WTC11 (cell line): ENCODE data around the gene CERS1. TPM values are rescaled to one million over a fixed set of nuclear protein-coding genes. Genes with fewer than 3 reads are reported as not detected.

ENCODE experiments used
- ATAC-seq: fragments of 200-7000 bp; cut with Tn5 transposase; 2 replicates; pipeline ENCODE4 v1.10.0; 2021; ENCODE audit warnings: mild to moderate bottlenecking, moderate library complexity
- CTCF ChIA-PET: fragments of 300-600 bp; sonication (Branson Sonifier 250); formaldehyde crosslinking; loops from one replicate; lab custom pipeline; 2021; ENCODE audit warnings: antibody characterized with exemption; lab: Charles Lee
- POLR2A ChIA-PET: fragments of 350-600 bp; sonication (Branson Sonifier 250); formaldehyde crosslinking; loops from one replicate; lab custom pipeline; 2021; ENCODE audit warnings: antibody characterized with exemption; lab: Charles Lee
- DNase-seq: peaks from one replicate; pipeline ENCODE4 v3.0.0; 2021; ENCODE audit warnings: low spot score
- H3K27ac Mint-ChIP-seq: 2 replicates; pipeline ENCODE4 v1.8.0; 2021; ENCODE audit warnings: mixed read lengths
- H3K27me3 Mint-ChIP-seq: 2 replicates; pipeline ENCODE4 v1.8.0; 2021; ENCODE audit warnings: low read depth, mild to moderate bottlenecking, moderate library complexity, mixed read lengths
- H3K36me3 Mint-ChIP-seq: 2 replicates; pipeline ENCODE4 v1.8.0; 2021; ENCODE audit warnings: mixed read lengths
- H3K4me1 Mint-ChIP-seq: 2 replicates; pipeline ENCODE4 v1.8.0; 2022; ENCODE audit warnings: mixed read lengths
- H3K4me3 Mint-ChIP-seq: 2 replicates; pipeline ENCODE4 v1.8.0; 2021; ENCODE audit warnings: mild to moderate bottlenecking, moderate library complexity, mixed read lengths
- H3K9me3 Mint-ChIP-seq: 2 replicates; pipeline ENCODE4 v1.8.0; 2021; ENCODE audit warnings: mixed read lengths
- CTCF ChIP-seq: fragments of 200-600 bp; IDR thresholded peaks from 2 replicates; pipeline ENCODE4 v1.8.0; 2022; ENCODE audit warnings: antibody characterized with exemption
- ELF4 ChIP-seq: sonication (generic); formaldehyde crosslinking; IDR thresholded peaks from 2 replicates; pipeline ENCODE4 v1.8.1; 2022; ENCODE audit warnings: low read depth, mild to moderate bottlenecking, moderate library complexity, missing genetic modification reagents
- KAT7 ChIP-seq: sonication (generic); formaldehyde crosslinking; IDR thresholded peaks from 2 replicates; pipeline ENCODE4 v1.8.1; 2023; ENCODE audit warnings: missing genetic modification reagents, mild to moderate bottlenecking, borderline replicate concordance
- NFATC4 ChIP-seq: fragments of 250-450 bp; sonication (Bioruptor Pico); IDR thresholded peaks from 2 replicates; pipeline ENCODE4 v1.9.0; 2021; ENCODE audit warnings: mild to moderate bottlenecking
- PRDM15 ChIP-seq: sonication (generic); formaldehyde crosslinking; IDR thresholded peaks from 2 replicates; pipeline ENCODE4 v1.8.0; 2022; ENCODE audit warnings: missing genetic modification reagents
- RORB ChIP-seq: fragments of 250-450 bp; sonication (Bioruptor Pico); IDR thresholded peaks from 2 replicates; pipeline ENCODE4 v1.9.0; 2021; ENCODE audit warnings: mild to moderate bottlenecking
- SP1 ChIP-seq: sonication (generic); formaldehyde crosslinking; conservative IDR thresholded peaks from 2 replicates; pipeline ENCODE4 v1.8.1; 2022; ENCODE audit warnings: missing genetic modification reagents
- ZBTB43 ChIP-seq: sonication (generic); formaldehyde crosslinking; IDR thresholded peaks from 2 replicates; pipeline ENCODE4 v1.8.1; 2023; ENCODE audit warnings: mild to moderate bottlenecking, missing genetic modification reagents
- total RNA-seq: library from RNA; stranded (reverse); gene quantifications from 3 replicates; pipeline ENCODE4 v1.2.3, GENCODE V29; 2021
- TF ChIP-seq, protein P1 (sequence below): sonication (generic); formaldehyde crosslinking; IDR thresholded peaks from 2 replicates; pipeline ENCODE4 v1.8.0; 2022; ENCODE audit warnings: mild to moderate bottlenecking, missing genetic modification reagents
- TF ChIP-seq, protein P2 (sequence below): sonication (generic); formaldehyde crosslinking; IDR thresholded peaks from 2 replicates; pipeline ENCODE4 v1.8.1; 2022; ENCODE audit warnings: low read depth, mild to moderate bottlenecking, moderate library complexity, missing genetic modification reagents, borderline replicate concordance
- TF ChIP-seq, protein P3 (sequence below): sonication (generic); formaldehyde crosslinking; IDR thresholded peaks from 2 replicates; pipeline ENCODE4 v1.8.0; 2023; ENCODE audit warnings: mild to moderate bottlenecking, missing genetic modification reagents

Gene CERS1
- total RNA-seq, 1 experiment from 2014 or later: 14.7 TPM

DNA sequence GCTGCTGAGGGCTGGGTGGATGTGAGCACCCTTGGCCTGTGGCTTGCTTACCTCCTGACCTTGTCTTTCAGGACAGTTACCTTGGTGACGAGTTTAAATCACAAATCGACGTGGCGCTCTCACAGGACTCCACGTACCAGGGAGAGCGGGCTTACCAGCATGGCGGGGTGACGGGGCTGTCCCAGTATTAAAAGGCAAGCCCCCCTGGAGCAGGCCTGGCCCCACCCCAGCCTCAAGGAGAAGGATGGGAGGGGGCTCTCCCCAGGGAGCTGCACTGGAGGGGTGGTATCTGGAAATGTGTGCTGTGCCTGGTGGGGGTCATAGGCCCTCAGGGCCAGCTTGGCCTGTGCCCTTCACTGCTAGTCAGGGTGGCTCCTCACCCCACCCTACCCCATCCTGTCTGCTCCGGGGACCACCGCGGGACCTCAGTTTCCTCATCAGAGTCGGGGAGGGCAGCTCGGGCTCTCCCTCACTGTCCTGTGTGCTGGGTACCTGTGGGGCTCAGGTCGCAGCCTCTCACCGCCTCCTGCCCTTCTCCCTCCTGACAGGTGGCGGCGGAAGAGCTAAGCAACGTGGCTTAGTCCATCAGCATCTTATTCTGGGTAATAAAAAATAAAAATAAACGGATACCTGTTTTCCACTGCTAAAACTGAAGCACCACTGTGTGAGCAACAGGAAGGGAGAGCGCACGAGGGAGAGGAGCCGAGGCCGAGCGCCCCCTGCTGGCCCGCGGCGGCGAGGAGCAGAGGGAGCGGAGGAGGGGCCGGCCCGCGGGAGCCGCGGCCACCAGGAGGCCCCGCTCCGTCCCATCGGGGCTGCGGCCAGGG is 29.8 kb downstream of the CERS1 start:
- Mint-ChIP-seq H3K4me3 (no peak overlapping the region), H3K4me1 (peaks cover 10% of the 10 kb centered on the region; the same call in 1 of the 2 replicates), H3K27me3 (peaks cover 7% of the 10 kb centered on the region), H3K27ac (peak overlapping the region; percentile 74; the same call in 1 of the 2 replicates), H3K36me3 (peaks cover 31% of the 10 kb centered on the region), H3K9me3 (no peaks in the 10 kb centered on the region)
- TF ChIP-seq, protein P1, sequence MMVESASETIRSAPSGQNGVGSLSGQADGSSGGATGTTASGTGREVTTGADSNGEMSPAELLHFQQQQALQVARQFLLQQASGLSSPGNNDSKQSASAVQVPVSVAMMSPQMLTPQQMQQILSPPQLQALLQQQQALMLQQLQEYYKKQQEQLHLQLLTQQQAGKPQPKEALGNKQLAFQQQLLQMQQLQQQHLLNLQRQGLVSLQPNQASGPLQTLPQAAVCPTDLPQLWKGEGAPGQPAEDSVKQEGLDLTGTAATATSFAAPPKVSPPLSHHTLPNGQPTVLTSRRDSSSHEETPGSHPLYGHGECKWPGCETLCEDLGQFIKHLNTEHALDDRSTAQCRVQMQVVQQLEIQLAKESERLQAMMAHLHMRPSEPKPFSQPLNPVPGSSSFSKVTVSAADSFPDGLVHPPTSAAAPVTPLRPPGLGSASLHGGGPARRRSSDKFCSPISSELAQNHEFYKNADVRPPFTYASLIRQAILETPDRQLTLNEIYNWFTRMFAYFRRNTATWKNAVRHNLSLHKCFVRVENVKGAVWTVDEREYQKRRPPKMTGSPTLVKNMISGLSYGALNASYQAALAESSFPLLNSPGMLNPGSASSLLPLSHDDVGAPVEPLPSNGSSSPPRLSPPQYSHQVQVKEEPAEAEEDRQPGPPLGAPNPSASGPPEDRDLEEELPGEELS: no peak
- TF ChIP-seq CTCF (peak; percentile 96), KAT7 (no peak), NFATC4 (no peak), RORB (CRISPR knock-in tag) (no peak), PRDM15 (no peak), ELF4 (CRISPR knock-in tag) (no peak), ZBTB43 (CRISPR knock-in tag) (no peak), SP1 (CRISPR knock-in tag) (no peak)
- TF ChIP-seq, protein P2, sequence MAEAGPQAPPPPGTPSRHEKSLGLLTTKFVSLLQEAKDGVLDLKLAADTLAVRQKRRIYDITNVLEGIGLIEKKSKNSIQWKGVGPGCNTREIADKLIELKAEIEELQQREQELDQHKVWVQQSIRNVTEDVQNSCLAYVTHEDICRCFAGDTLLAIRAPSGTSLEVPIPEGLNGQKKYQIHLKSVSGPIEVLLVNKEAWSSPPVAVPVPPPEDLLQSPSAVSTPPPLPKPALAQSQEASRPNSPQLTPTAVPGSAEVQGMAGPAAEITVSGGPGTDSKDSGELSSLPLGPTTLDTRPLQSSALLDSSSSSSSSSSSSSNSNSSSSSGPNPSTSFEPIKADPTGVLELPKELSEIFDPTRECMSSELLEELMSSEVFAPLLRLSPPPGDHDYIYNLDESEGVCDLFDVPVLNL (CRISPR knock-in tag): no peak
- TF ChIP-seq, protein P3, sequence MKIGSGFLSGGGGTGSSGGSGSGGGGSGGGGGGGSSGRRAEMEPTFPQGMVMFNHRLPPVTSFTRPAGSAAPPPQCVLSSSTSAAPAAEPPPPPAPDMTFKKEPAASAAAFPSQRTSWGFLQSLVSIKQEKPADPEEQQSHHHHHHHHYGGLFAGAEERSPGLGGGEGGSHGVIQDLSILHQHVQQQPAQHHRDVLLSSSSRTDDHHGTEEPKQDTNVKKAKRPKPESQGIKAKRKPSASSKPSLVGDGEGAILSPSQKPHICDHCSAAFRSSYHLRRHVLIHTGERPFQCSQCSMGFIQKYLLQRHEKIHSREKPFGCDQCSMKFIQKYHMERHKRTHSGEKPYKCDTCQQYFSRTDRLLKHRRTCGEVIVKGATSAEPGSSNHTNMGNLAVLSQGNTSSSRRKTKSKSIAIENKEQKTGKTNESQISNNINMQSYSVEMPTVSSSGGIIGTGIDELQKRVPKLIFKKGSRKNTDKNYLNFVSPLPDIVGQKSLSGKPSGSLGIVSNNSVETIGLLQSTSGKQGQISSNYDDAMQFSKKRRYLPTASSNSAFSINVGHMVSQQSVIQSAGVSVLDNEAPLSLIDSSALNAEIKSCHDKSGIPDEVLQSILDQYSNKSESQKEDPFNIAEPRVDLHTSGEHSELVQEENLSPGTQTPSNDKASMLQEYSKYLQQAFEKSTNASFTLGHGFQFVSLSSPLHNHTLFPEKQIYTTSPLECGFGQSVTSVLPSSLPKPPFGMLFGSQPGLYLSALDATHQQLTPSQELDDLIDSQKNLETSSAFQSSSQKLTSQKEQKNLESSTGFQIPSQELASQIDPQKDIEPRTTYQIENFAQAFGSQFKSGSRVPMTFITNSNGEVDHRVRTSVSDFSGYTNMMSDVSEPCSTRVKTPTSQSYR (CRISPR knock-in tag): 0 out of 2 replicates have a peak, but pooled peaks have one; percentile 13
- DNase-seq (peak; percentile 78), ATAC-seq (peak; percentile 74)
- ChIA-PET CTCF (interaction anchor here (0.5 to 2.4 kb wide), 21 partner anchors 10 to 404 kb away, joined by 3 to 18 read pairs (median 4); partner anchors contain the start of genes COPE, DDX49 and UPF1), POLR2A (no interaction called here)
